Stimulated activated CD8-positive, alpha-beta memory T cell treated with anti-CD3 and anti-CD28 coated beads, Interleukin-7, amount 100 ng/mL, for 4 hours (primary cell): Measurements from ENCODE around the gene TIFAB.
A peak's percentile ranks its signal among the peaks of the same experiment; 100 is the strongest.

ENCODE experiments used
- DNase-seq, 2 donors: peaks; one replicate each; pipeline ENCODE4 v3.0.0-alpha.2; 2020; ENCODE audit warnings: low read depth in 2 of 2

The TIFAB gene

GRCh38 chr5:135458356-135458755, 6.2 kb upstream of the TIFAB start:
- DNase-seq = no peak

GRCh38 chr5:135457424-135458071, 5.4 kb upstream of the TIFAB start:
- peak; percentile 8 to 23 for DNase-seq

- DNase-seq = no peak
These were observed 4.3 kb upstream of the TIFAB start for GRCh38 chr5:135456238-135457099.

- DNase-seq = no peak
These were observed 3.7 kb upstream of the TIFAB start for GRCh38 chr5:135455876-135456237.

- no peak for DNase-seq
These were observed 2.8 kb upstream of the TIFAB start for GRCh38 chr5:135454946-135455345.

- no peak for DNase-seq
These were observed 1.5 kb upstream of the TIFAB start for GRCh38 chr5:135453613-135454012.

GRCh38 chr5:135451581-135452320, 400 bp downstream of the TIFAB start:
- DNase-seq = no peak

- no peak for DNase-seq
These were observed 1.2 kb downstream of the TIFAB start for GRCh38 chr5:135450952-135451351.

GRCh38 chr5:135450336-135450735, 1.8 kb downstream of the TIFAB start:
- DNase-seq = no peak

- DNase-seq = no peak
These were observed 2.5 kb downstream of the TIFAB start for GRCh38 chr5:135449644-135450043.

- DNase-seq = no peak
These were observed 3.2 kb downstream of the TIFAB start for GRCh38 chr5:135448791-135449507.

- DNase-seq = no peak
These were observed 3.9 kb downstream of the TIFAB start for GRCh38 chr5:135448071-135448739.

- DNase-seq = no peak
These were observed 4.7 kb downstream of the TIFAB start, which contains the start of gene DCANP1 for GRCh38 chr5:135447298-135447929. TSS of gene DCANP1 (minus strand) at chr5:135447348. CDS start at chr5:135447108, 240 bp downstream.

- DNase-seq = no peak
These were observed 5.5 kb downstream of the TIFAB start for GRCh38 chr5:135446615-135447014.

GRCh38 chr5:135446206-135446605, 5.9 kb downstream of the TIFAB start:
- DNase-seq = no peak

GRCh38 chr5:135445306-135445985, 6.7 kb downstream of the TIFAB start:
- no peak for DNase-seq

GRCh38 chr5:135444881-135445280, 7.3 kb downstream of the TIFAB start:
- no peak for DNase-seq

- DNase-seq = no peak
These were observed 7.8 kb downstream of the TIFAB start for GRCh38 chr5:135444360-135444759.

- DNase-seq = no peak
These were observed 8.8 kb downstream of the TIFAB start for GRCh38 chr5:135443161-135443960.
